Measurements from ENCODE around the gene EXT2.

Gene EXT2

DNA sequence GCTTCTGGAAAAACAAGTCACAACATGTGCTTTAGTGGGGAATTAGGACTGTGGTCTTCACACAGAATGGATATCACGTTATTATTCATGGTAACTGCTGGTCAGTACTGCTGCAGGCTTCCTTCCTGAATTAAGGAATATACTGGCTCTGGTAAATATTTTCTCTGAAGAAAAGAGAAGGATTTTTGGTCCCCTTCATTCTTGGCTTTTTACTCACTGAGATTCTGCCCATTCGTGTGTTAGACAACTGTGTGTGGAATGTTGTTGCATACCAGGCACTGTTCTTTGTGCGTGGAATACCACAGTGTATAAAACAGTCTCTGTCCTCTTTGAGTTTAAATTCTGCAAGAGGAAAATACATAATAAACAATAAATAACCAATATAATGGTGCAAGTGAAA is 134.1 kb downstream of the EXT2 start:
- Histone ChIP-seq H3K9ac (no peak overlapping the region), H3K4me3 (no peak overlapping the region), H3K36me3 (peaks cover under 1 to 49% (median 14%) of the 10 kb centered on the region in 11 experiments; a peak in 10 of 22 replicates), H3K9me3 (replicated peaks in 1 of 11) (no peaks in the 10 kb centered on the region), H3K27me3 (no peaks in the 10 kb centered on the region), H3K4me1 (no peaks in the 10 kb centered on the region), H3K4me2 (no peak overlapping the region), H4K20me1 (no peaks in the 10 kb centered on the region), H3K27ac (no peak overlapping the region)
- TF ChIP-seq Cebpa-rat (IDR thresholded peaks at IDR 0.05): no peak

DNA sequence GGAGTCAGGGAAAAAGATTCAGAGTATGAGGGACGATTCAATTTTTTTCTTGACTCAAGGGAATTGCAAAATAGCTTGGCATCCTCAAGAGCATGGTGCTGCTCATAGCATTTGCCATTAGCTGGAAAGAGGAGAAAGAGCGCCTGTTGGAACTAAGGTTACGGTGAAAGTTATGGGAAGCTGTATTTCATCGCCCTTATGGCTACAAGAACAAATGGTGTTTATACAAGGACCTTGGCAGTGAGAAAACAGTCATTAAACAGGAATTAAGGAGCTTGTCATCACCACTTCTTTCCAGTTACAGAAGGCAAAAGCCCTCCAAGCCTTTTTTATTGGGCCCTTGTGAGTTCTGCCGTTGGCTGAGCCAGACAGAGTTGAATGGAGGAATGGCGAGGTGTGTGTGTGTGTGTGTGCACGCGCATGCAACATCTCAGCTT is 140.3 kb downstream of the EXT2 start:
- TF ChIP-seq Cebpa-rat (IDR thresholded peaks at IDR 0.05): no peak
- peaks cover 36 to 80% (median 54%) of the 10 kb centered on the region in 11 experiments for H3K36me3 ChIP-seq
- H3K9me3 ChIP-seq (replicated peaks in 1 of 11): 0 out of 22 replicates have a peak, but pooled peaks cover 0 to 7% (median 0%) of the 10 kb centered on the region in 11 experiments
- H3K4me2 ChIP-seq: no peak overlapping the region
- no peak overlapping the region for H3K4me3 ChIP-seq
- no peaks in the 10 kb centered on the region for H3K4me1 ChIP-seq
- H4K20me1 ChIP-seq: no peaks in the 10 kb centered on the region
- no peaks in the 10 kb centered on the region for H3K27me3 ChIP-seq
- H3K27ac ChIP-seq: no peak overlapping the region
- H3K9ac ChIP-seq: no peak overlapping the region

DNA sequence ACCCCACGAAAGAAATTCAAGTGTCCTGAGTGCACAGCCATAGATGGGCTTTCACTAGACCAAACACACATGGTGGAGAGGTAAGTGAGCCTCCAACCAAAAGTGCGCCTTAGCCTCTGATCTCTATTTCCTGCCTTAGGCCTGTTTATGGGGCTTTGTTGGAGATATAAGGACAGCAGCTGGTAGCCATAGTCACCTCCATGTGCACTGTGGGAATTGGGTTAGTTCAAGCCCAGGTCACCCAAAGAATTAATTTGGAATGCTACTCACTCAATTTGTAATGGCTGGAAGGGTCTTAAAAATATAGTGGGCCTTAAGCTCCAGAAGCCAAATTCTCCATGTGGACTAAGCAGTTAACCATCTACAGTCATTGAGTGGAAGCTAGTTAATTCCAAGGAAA is 140.8 kb downstream of the EXT2 start:
- no peak for TF ChIP-seq Cebpa-rat (IDR thresholded peaks at IDR 0.05)
- H3K9ac ChIP-seq: no peak overlapping the region

DNA sequence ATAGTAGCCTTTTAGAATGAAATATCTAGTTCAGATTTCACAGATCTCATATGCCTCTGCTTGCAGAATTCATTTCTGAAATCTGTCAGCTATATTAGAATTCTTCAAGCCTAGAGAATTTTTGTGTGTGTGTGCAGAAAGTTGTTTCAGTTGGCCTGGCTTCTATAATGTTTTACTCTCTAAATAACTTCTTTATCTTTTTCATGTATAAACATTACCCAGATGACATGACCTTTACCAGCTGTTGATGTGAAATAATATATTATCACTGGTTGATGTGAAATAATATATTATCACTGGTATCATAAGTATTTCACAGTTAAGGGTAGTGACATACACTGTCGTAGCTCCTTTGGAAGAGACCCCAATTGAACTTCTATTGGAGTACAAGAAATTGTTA is 141.7 kb downstream of the EXT2 start:
- H3K36me3 ChIP-seq: peaks cover 44 to 86% (median 65%) of the 10 kb centered on the region in 11 experiments
- no peak overlapping the region for H3K4me2 ChIP-seq
- TF ChIP-seq Cebpa-rat (IDR thresholded peaks at IDR 0.05): no peak
- H3K9me3 ChIP-seq (replicated peaks in 1 of 11): 0 out of 22 replicates have a peak, but pooled peaks cover 0 to 7% (median 0%) of the 10 kb centered on the region in 11 experiments
- H3K4me3 ChIP-seq: no peak overlapping the region
- no peaks in the 10 kb centered on the region for H3K4me1 ChIP-seq
- no peak overlapping the region for H3K27ac ChIP-seq
- no peaks in the 10 kb centered on the region for H4K20me1 ChIP-seq
- no peaks in the 10 kb centered on the region for H3K27me3 ChIP-seq
- H3K9ac ChIP-seq: no peak overlapping the region

More for the DNA sequence above, 140.8 kb downstream of the EXT2 start:
- Histone ChIP-seq H3K4me1 (no peaks in the 10 kb centered on the region), H3K4me3 (no peak overlapping the region), H4K20me1 (no peaks in the 10 kb centered on the region), H3K27ac (no peak overlapping the region), H3K4me2 (no peak overlapping the region), H3K36me3 (peaks cover 36 to 85% (median 58%) of the 10 kb centered on the region in 11 experiments), H3K27me3 (no peaks in the 10 kb centered on the region), H3K9me3 (replicated peaks in 1 of 11) (0 out of 22 replicates have a peak, but pooled peaks cover 0 to 7% (median 0%) of the 10 kb centered on the region in 11 experiments)

DNA sequence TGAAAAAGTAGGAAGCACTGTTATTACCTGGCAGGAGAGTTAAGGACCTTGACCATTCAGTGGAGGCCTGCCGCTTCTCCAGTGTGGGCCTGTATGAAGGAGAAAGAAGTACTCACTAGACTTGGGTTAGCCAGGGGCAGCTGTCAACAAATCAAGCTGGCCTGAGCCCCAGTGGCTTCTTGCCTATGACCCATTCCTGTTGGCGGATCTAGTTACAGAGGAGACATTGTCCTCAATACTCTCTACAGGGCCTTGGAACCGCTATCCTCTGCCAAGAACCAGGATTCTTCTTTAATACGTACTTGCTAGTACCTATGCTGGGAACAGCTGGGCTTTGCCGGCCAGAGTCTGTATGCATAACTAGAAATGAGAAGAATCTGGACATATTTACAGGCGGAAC is 146.4 kb downstream of the EXT2 start:
- Histone ChIP-seq H3K4me3 (no peak overlapping the region), H3K9ac (no peak overlapping the region), H3K36me3 (peaks cover 64 to 96% (median 71%) of the 10 kb centered on the region in 11 experiments), H3K9me3 (replicated peaks in 1 of 11) (no peaks in the 10 kb centered on the region), H3K27ac (no peak overlapping the region), H4K20me1 (no peaks in the 10 kb centered on the region), H3K4me2 (no peak overlapping the region), H3K4me1 (no peaks in the 10 kb centered on the region), H3K27me3 (no peaks in the 10 kb centered on the region)
- no peak for TF ChIP-seq Cebpa-rat (IDR thresholded peaks at IDR 0.05)

DNA sequence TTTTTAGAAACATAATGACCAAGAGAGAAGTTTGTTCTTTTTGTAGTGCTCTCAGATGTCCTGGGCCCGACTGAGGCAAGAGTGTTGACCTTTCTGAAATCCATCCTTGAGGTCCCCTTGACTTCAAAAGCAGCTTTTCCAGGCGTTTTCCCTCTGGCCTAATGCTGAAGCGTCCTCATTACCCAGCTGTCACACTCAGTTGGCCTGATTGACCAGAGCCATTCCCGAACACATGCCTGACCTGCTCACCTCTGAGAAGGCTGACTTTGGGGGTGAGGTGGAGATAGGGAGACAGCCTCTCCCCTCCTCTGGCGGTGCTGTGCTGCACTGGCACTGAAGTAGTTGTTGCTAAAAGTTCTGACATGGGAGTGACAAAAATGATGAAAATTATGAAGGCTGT is 147.6 kb downstream of the EXT2 start:
- H4K20me1 ChIP-seq: no peaks in the 10 kb centered on the region
- no peak overlapping the region for H3K9ac ChIP-seq
- no peaks in the 10 kb centered on the region for H3K4me1 ChIP-seq
- H3K4me2 ChIP-seq: no peak overlapping the region
- no peak for TF ChIP-seq Cebpa-rat (IDR thresholded peaks at IDR 0.05)
- no peak overlapping the region for H3K4me3 ChIP-seq
- H3K9me3 ChIP-seq (replicated peaks in 1 of 11): no peaks in the 10 kb centered on the region
- H3K27me3 ChIP-seq: no peaks in the 10 kb centered on the region
- peaks cover 56 to 86% (median 68%) of the 10 kb centered on the region in 11 experiments for H3K36me3 ChIP-seq
- H3K27ac ChIP-seq: no peak overlapping the region

DNA sequence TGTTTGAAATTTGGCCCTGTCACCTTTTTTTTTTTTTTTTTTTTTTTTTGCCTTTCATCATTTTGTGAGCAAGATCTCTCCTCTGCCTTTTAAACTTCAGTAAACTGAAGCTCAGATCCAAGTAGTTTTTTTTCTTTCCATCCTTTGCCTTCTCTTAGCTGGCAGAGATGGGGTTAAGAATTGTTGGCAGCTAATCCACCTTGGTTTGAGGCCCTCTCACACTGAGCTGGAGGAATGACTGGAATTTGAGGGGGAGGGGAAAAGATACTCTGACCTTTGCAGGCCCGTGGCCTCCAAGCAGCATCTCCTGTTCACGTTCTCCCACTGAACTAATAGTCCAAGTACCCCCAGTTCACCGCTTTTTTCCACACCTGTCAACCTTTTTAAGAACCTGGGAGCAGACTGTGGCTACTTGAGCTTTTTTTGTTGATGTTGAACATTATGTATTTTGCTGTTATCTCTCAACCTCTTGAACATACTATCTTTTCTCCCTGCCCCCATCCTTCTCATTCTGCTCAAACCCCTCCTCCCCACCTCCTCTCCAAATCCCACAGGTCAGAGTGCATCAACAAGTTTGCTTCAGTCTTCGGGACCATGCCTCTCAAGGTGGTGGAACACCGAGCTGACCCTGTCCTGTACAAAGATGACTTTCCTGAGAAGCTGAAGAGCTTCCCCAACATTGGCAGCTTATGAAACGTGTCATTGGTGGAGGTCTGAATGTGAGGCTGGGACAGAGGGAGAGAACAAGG is 148.3 kb downstream of the EXT2 start:
- no peak overlapping the region for H3K9ac ChIP-seq
- H3K4me2 ChIP-seq: no peak overlapping the region
- H3K4me3 ChIP-seq: no peak overlapping the region
- H3K27me3 ChIP-seq: no peaks in the 10 kb centered on the region
- H3K4me1 ChIP-seq: no peaks in the 10 kb centered on the region
- TF ChIP-seq Cebpa-rat (IDR thresholded peaks at IDR 0.05): no peak
- H3K27ac ChIP-seq: no peak overlapping the region
- H3K36me3 ChIP-seq: peaks cover 50 to 86% (median 66%) of the 10 kb centered on the region in 11 experiments
- 0 out of 22 replicates have a peak, but pooled peaks cover 0 to under 1% (median 0%) of the 10 kb centered on the region in 11 experiments for H3K9me3 ChIP-seq (replicated peaks in 1 of 11)
- H4K20me1 ChIP-seq: no peaks in the 10 kb centered on the region

DNA sequence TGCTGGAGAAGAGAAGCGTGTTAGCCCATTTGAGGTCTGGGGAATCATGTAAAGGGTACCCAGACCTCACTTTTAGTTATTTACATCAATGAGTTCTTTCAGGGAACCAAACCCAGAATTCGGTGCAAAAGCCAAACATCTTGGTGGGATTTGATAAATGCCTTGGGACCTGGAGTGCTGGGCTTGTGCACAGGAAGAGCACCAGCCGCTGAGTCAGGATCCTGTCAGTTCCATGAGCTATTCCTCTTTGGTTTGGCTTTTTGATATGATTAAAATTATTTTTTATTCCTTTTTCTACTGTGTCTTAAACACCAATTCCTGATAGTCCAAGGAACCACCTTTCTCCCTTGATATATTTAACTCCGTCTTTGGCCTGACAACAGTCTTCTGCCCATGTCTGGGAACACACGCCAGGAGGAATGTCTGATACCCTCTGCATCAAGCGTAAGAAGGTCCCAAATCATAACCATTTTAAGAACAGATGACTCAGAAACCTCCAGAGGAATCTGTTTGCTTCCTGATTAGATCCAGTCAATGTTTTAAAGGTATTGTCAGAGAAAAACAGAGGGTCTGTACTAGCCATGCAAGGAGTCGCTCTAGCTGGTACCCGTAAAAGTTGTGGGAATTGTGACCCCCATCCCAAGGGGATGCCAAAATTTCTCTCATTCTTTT is 149.3 kb downstream of the EXT2 start:
- H3K4me2 ChIP-seq: no peak overlapping the region
- H3K9me3 ChIP-seq (replicated peaks in 1 of 11): peaks cover 0 to 10% (median 0%) of the 10 kb centered on the region in 11 experiments; a peak in 3 of 22 replicates
- no peak overlapping the region for H3K9ac ChIP-seq
- H3K4me1 ChIP-seq: no peaks in the 10 kb centered on the region
- no peak overlapping the region for H3K27ac ChIP-seq
- H4K20me1 ChIP-seq: no peaks in the 10 kb centered on the region
- H3K4me3 ChIP-seq: no peak overlapping the region
- peaks cover 43 to 86% (median 69%) of the 10 kb centered on the region in 11 experiments for H3K36me3 ChIP-seq
- TF ChIP-seq Cebpa-rat (IDR thresholded peaks at IDR 0.05): no peak
- no peaks in the 10 kb centered on the region for H3K27me3 ChIP-seq

DNA sequence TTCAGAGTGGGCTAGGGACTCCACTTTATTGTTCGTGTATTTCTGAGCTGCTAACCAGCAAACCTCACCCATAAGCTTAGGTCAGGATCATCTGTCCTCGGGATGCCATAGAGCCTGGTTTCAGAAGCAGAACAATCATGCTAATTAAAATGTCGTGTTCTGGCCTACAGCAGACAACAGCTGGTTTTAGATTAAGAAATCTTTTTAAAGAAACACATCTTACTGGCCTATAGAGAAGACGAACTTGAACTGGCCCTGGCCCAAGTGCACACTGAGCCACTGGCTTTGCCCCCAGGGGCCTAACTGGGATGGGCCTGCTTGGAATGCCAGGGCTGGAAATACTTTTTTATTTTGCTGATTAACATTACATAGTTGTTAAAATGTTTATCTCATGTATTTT is 151.2 kb downstream of the EXT2 start:
- no peaks in the 10 kb centered on the region for H4K20me1 ChIP-seq
- H3K27ac ChIP-seq: no peak overlapping the region
- peaks cover 9 to 30% (median 15%) of the 10 kb centered on the region in 11 experiments for H3K9me3 ChIP-seq (replicated peaks in 1 of 11)
- H3K4me1 ChIP-seq: no peaks in the 10 kb centered on the region
- H3K4me3 ChIP-seq: no peak overlapping the region
- H3K9ac ChIP-seq: no peak overlapping the region
- no peak for TF ChIP-seq Cebpa-rat (IDR thresholded peaks at IDR 0.05)
- H3K36me3 ChIP-seq: peaks cover 45 to 84% (median 69%) of the 10 kb centered on the region in 11 experiments
- no peaks in the 10 kb centered on the region for H3K27me3 ChIP-seq
- no peak overlapping the region for H3K4me2 ChIP-seq

All from BLaER1 treated with 17β-estradiol and CSF1 and Interleukin-3, amounts not matched to agents 10 nM and 100 nM (cell line).